Epithelial cell of esophagus (primary cell): Measurements from ENCODE around the gene PLA2G2D.

ENCODE experiments used
- DNase-seq: peaks from one replicate; pipeline ENCODE4 v3.0.0; 2010; ENCODE audit warnings: low read depth
- H3K4me3 ChIP-seq: 2 replicates; pipeline ENCODE4 v1.5.1; 2011; ENCODE audit warnings: mild to moderate bottlenecking, low read length, control low read depth
- CTCF ChIP-seq: IDR thresholded peaks from 2 replicates; pipeline ENCODE4 v1.5.1; 2011; ENCODE audit warnings: low read depth, mild to moderate bottlenecking, low read length, control low read depth, inconsistent platforms; ENCODE audit not compliant: insufficient read depth; ENCODE audit errors: missing control alignments

The PLA2G2D gene

DNA sequence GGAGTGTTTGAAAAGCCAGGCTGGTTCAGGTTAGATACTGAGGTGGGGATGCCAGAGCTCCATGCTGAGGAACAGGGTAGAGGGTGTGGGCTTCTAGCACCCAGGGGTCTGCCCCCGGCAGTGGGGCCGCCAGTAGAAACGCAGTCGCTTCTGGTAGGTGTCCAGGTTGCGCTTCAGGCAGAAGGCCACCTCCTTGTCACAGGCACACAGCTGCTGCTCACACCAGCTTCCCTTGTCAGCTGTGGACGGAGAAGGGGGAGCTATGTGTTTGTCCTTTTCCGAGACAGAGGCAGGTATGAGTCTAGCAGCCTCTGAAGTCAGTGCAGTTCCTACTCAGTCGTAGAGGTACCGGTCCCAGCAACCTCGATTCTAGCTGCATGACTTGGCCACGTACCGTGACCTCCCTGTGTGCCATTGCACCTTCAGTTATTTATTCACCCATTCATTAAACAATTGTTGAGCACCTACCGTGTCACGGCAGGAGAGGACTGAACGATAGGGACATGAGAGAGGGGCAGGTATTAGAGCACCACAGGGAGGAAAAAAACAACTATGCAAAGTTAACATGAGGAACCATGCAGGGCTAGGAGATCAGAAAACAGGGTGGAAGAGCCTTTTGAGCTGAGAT is 5.2 kb downstream of the PLA2G2D start:
- no peak overlapping the region for H3K4me3 ChIP-seq
- no peak for TF ChIP-seq CTCF
- no peak for DNase-seq

GRCh38 chr1:20112279-20113000 is 6.9 kb downstream of the PLA2G2D start:
- TF ChIP-seq CTCF = no peak
- H3K4me3 ChIP-seq = no peak overlapping the region
- peak; percentile 15 for DNase-seq

DNA sequence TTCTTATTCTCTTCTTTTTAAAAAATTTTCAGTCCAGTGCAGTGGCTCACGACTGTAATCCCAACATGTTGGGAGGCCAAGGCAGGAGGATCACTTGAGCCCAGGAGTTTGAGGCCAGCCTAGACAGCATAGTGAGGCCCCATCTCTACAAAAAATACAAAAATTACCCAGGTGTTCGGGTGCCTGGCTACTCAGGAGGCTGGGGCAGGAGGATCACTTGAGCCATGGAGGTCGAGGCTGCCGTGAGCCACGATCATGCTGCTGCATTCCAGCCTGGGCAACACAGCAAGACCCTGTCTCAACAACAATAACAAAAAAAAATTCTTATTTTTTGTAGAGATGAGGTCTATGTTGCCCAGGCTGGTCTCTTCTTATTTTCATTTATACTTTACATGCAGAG is 7.9 kb downstream of the PLA2G2D start:
- TF ChIP-seq CTCF = no peak
- H3K4me3 ChIP-seq = no peak overlapping the region
- DNase-seq = no peak

GRCh38 chr1:20110679-20111078 is 8.7 kb downstream of the PLA2G2D start:
- no peak overlapping the region for H3K4me3 ChIP-seq
- DNase-seq = peak; percentile 78
- no peak for TF ChIP-seq CTCF

- H3K4me3 ChIP-seq = no peak overlapping the region
- no peak for TF ChIP-seq CTCF
- DNase-seq = no peak
These were observed 10.0 kb downstream of the PLA2G2D start for GRCh38 chr1:20109223-20109856.

DNA sequence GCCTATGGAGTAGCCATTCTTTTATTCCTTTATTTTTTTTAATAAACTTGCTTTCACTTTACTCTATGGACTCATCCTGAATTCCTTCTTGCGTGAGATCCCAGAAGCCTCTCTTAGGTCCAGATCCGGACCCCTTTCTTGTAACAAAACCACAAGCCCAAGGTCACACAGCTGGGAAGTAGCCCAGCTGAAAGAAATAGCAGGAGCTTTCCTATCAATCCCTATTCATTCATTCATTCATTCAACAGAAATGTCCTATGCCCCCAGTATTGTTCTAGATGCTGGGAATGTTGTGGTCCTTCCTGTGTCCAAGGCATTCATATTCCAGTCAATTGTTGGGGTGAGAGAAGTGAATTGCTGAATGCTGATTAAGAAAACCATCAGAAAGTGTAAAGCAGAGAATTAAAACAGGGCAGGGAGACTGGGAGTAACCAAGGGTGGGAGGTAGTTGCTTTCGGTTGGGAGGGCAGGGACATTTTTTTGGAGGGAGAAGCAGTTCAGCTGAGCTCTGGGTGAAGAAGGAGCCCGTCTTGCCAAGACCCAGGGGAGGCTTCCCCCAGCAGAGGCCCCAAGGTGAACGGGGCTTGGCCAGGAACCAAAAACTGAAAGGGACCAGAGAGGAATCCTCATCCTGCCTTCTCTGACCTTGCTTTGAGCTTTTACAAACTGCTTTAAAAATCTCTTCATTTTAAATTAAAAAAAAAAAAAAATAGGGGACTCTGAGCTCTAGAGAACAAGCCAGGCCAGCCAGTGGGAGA is 10.8 kb downstream of the PLA2G2D start:
- DNase-seq = no peak
- no peak for TF ChIP-seq CTCF
- no peak overlapping the region for H3K4me3 ChIP-seq
